Ammon's horn (tissue), 1 donor: ENCODE data around the gene CALML3.

Source experiments
- DNase-seq: peaks from one replicate; pipeline ENCODE4 v3.0.0-alpha.2; 2016; ENCODE audit warnings: low spot score

CALML3 gene

DNA sequence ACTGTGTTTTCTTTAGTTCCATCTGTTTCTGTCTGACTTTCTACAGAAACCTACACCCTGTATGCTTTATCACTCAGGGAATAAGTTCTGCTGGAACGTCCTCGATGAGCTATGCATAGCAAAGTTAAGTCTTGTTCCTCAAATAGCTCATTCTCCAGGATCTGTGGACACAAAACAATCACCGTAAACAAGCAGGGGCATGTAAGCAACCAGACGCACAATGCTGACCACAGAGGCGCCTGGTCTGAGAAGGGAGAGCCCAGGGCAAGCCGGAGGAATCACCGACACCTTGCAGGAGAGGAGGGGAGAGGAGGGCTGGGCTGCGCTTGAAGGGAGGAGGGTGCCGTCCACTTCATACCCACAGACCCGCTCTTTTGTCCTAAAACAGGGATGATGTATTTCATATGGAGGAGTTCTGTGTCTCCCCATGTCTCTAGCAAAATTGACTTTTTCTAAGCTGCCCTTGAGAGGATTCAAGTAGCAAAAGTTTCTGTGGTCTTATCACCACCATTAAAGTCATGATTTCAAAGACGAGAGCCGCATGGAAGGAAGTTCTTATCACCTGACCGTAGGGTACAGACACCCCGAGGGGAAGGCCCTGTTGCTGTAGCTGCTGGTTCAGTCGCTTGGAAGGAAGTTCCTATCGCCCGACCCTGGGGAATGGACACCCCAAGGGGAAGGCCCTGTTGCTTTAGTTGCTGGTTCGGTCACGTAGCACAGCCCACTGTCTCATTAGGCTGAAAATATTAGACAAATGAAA is 14.3 kb downstream of the CALML3 start:
- no peak for DNase-seq

DNA sequence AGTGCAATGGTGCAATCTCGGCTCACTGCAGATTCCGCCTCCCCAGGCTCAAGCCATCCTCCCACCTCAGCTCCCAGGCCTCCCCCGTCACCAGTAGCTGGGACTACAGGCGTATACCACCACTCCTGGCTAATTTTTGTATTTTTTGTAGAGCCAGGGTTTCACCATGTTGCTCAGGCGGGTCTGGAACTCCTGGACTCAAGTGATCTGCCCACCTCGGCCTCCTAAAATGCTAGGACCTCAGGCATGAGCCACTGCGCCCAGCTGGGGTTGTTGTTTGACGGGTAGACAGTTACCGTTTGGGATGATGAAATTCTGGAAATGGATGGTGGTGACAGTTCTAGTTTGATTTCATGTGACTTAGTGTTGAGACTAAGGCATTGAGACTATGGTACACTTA is 15.3 kb downstream of the CALML3 start:
- no peak for DNase-seq

DNA sequence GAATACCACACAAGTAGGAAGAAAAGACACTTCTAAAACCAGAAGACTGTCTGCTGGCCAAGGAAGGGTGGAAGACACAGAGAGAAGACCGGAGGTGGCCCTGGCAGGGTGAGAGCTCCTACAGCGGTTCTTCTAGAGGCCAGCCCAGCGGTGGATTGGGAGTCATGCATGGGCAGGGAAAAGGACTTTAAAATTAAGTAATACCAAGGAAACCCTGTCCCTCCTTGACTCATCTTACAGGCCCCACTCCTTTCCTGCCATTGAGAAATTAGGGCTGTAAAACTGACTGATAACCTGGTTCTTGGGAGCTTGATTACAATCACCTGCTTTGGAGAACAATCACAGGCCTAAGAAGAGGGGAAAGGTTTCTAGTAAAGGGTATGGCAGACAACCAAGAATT is 16.1 kb downstream of the CALML3 start:
- DNase-seq: no peak

DNA sequence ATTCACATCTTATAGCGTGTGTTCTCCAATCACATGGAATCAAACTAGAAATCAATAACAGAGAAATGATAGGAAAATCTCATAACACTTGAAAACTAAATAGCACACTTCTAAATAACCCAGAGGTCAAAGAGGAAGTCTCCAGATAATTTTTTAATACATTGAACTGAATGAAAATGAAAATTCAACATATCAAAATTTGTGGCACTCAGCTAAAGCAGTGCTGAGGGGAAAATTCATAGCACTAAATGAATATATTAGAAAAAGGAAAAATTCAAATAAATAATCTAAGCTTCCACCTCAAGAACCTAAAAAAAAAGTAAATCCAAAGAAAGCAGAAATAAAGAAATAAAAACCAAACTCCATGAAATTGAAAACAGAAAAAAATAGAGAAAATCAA is 17.3 kb downstream of the CALML3 start:
- DNase-seq: no peak

DNA sequence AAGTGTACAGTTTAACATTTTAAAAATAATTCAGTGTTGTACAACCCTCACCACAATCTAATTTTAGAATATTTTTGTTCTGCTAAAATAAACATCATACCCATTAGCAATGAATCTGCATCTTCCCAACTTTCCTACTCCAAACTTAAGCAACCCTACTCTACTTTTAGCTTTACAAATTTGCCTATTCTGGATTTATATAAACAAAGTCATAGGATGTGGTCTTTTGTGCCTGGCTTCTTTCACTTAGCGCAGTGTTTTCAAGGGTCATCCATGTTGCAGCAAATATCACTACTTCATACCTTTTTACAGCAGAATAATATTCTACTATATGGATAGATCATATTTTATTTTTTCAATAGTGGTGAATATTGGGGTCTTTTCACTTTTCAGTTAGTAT is 18.9 kb downstream of the CALML3 start:
- DNase-seq: no peak

DNA sequence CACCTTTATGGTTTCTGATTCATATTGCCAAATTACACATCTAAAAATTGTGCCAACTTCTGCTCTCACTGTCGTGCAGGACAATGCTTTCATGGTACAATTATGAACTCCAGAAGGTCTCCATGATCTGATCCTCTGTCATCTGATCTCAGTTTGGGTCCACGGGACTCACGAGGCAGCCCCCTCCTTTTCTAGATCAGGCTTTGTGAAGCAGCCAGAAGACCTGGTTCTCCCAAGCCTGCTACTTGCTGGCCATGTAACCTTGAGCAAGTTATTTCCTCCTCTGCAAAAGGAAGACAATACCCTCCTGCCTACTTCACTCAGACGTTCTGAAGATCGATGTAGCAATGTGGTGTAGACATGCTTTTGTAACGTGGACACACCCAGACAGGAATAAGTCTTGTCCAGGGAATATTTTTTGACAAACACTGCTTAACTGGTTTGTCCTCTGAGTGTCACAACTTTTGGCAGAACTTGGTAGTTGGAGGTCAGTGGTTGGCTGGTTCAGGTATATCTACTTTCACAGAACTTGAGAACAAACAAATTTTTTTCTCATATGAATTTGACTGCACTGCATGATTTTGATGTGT is 19.6 kb downstream of the CALML3 start:
- no peak for DNase-seq

DNA sequence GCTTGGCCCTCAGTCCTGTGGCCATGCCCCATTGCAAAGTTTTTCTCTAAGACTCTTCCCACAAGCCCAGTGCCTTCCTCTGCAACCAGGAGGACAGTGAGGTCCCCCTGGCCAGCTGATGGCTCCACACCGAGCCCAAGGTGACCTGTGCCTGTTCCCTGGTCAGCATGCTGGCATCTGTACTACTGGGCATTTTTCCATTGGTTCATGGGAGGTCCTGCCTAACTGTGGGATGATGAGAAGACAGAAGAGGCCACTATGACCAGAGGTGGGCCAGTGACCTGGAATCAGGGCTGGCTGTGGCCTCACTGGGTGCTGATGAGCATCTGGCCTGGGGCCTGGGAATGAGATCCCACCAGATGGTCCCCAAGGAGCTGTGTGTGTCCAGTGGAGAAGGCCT is 20.2 kb downstream of the CALML3 start:
- no peak for DNase-seq

DNA sequence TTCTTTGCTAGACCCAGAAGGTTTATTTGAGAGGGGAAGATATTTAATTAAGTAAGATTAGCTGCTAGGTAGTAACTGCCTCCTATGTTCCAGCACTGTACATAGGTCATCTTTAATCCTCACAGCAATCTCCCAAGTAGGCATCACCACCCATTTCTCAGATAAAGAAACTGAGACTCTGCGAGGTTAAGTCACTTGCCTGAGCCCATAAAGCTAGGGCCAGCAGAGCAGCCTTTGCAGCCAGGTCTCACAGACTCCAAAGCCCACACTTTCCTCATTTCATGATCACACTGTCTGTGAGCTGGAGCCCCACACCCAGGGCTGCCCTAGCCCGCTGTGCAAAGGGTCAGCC is 20.6 kb downstream of the CALML3 start:
- DNase-seq: no peak

DNA sequence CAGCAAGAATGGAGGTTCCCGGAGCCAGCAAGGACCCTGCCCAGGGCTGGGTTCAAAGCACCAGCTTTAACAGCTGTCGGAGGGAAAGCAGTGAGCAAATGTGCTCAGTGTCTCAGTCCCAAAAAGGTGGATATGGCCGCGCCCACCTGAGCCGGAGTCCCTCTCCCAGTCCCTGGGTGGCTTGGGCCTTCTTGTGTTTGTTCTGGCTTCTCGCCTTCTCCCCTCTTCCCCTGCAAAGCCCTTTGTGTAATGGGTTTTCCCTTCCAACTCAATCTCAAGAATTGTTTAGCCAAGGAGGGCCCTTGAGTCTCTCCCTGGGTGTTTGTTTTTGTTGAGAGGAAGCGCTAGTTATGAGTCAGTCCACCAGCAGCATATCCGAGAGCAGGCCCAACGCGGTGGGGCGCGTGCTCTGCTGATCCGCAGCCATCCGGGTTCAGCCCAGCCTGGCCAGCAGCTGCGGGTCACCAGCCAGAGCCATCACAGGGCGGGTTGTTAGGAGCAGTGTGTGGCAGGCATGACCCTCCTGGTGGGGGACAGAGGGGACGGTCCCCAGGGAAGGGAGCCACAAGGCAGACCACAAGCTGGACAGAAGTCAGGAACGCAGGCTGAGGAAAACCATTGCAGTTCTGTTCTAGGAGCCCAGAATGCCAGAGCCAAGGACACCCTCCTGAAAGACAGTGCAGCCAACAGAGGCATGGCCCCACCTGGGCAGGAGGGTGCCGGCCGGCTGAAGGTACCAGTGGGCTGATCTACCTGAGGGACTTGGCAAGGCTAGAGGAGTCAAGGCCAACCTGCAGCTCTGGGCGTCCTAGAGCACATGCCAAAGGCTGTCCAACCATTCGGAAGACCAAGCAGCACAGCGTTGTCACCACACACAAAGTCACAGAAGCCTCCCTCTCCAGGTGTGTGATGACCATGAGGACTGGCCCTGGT is 21.3 kb downstream of the CALML3 start:
- DNase-seq: no peak

DNA sequence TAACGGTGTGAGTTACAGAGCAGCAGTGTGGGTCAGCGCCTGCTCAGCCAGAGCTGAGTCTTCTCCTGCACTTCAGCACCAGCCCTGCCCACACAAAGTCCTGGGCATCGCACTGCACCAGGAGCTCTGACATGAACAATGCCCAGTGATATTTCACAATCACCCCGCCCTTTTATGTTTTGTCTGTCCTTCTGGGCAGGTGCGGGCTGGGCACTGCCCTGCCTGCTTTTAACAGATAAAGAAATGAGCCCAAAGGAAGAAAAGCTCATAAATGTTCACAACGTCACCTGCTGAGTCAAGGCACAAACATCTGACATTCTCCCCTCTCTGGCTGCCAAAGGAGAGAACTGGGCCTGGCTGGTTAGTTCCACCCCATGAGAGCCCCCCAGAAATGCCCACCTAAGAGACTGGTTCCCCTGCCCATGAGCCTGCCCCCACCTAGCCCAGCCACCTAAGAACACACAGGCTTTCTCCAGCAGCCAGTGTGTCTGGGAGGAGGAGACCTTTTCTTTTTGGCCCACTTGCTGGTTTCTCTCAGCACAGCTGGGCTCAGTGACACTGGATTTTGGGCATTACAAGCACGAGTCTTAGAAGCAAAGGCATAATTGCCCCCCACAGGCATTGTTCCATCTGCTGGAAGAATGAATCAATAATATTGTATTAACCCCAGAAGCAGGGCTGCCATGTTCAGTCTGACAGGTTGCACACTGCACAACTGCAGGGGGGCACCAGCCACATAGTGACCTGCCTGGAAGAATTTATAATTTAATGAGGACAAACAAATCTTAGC is 22.3 kb downstream of the CALML3 start:
- no peak for DNase-seq

DNA sequence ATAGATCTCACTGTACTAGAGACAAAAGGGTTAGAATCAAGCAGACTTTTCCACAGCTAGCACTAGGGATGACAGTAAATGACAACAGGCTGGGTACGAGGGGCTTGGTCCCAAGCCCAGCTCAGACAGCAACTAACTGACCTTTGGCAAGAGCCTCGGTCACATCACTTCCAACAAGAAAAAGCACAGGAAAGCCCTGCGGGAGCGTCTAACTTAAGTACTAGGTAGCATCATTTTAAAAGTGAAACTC is 22.8 kb downstream of the CALML3 start:
- DNase-seq: no peak

DNA sequence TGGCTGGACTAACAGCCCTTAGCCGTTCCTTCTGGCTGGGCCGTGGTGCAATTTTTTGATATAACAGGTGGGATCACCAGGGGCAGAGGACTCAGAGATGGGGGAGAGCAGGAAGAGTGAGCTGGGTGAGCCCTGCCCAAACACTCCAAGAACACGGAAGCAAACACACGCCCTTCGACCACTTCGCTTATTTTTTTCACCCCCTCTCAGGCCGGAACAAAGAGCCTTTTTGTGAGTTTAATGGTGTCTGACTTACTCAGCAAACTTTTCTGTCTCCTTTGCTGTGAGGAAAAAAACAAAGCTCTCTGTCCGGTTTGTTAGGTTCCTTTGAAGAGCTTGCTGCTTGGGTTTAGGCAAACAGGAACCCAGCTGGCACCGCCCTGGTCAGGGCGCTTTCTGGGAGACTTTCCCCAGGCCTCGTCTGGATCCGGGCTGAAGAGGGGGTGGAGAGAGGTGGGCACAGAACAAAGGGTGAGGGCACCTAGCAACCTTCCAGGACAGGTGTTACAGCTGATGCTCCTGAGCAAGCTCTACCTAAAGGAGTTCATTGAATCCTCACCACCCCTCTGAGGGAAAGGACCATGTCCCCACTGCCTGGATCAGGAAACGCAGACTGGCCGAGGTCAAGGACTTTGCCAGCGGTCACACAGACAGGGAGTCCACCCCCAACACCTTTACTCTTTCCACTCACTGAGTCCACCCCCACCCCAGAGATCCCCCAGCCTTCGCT is 23.3 kb downstream of the CALML3 start:
- no peak for DNase-seq

DNA sequence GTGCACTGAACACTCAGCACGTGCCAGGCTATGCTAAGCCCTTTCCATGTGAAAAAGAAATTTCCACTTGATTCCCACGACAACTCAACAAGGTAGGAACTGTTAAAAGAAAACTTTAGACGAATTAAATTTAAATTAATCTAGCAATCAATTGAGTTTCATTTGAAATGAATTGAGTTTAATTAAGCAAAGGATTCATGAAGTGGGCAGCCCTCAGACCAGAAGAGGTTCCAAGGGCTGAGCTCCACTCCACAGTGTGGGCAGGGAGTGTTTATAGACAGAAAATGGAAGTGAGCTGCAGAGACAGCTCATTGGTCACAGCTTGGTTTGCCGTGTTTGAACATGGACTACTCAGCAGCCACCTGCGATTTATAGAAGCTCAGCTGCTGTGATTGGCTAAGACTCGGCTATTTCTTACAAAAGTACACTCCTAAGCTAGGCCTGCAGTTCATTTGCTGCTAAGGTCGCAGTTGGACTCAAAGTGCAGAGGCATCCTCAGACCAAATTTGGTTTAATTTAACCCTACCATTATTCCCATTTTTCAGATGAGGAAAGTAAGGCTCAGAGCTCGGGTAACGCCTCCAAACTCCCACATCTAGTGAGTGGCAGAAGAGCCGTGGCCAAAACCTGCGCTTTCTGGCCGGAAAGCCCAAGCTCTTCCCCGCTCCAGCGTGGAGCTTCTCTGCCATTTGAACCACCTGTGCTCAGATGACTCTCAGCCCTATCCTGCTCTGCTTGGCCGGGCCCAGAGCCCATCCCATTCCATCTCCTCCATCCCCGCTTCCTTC is 24.9 kb downstream of the CALML3 start:
- DNase-seq: no peak

DNA sequence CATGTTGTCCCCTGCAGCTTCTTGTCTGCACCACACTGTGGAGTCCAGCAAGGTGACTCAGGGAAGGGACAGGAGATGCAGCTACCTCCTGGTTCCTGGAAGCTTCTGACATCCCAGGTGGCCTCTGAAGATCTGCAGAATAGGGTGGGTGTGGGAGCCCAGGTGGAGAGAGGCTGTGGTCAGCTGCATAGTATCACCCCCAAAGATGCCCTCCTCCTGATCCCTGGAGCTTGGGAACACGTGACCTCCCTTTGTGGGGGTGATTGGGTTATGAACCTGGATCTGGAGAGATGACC is 25.4 kb downstream of the CALML3 start:
- DNase-seq: no peak

DNA sequence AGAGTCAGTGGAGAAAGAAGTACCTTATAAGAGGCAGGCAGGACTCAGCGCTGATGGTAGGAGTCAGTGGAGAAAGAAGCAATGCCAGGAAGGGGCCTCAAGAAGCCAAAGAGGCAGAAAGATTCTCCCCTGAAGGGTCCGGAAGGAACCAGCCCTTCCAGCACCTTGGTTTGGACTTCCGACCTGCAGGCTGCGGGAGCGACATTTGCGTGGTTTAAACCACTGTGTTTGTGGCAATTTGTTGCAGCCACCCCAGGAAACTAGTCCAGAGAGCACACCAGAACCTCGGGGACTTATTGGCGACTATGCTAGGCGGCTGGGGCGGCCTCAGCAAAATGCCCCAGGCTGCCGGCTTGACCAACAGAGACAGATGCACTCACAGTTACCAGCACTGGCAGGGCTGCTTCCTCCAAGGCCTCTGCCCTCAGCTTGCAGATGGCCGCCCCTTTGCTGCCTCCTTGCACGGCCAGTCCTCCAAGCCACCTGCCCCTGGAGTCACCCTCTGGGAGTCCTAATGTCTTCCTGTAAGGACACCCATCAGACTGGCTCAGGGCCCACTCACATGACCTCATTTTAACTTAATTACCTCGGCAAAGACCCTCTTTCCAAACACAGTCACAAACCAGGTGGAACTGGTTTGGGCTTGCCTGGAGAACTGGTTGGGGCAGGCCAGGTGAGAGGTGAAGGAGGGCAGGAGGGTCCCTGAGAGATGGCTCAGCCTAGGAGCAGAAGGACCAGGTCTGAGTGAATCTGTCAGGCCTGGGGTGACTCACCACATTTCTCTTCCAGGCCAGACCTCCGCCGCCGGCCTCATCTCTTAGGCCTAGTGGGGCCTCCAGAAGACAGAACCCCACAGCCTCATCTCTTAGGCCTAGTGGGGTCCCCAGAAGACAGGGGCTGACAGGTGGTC is 26.1 kb downstream of the CALML3 start:
- DNase-seq: no peak

DNA sequence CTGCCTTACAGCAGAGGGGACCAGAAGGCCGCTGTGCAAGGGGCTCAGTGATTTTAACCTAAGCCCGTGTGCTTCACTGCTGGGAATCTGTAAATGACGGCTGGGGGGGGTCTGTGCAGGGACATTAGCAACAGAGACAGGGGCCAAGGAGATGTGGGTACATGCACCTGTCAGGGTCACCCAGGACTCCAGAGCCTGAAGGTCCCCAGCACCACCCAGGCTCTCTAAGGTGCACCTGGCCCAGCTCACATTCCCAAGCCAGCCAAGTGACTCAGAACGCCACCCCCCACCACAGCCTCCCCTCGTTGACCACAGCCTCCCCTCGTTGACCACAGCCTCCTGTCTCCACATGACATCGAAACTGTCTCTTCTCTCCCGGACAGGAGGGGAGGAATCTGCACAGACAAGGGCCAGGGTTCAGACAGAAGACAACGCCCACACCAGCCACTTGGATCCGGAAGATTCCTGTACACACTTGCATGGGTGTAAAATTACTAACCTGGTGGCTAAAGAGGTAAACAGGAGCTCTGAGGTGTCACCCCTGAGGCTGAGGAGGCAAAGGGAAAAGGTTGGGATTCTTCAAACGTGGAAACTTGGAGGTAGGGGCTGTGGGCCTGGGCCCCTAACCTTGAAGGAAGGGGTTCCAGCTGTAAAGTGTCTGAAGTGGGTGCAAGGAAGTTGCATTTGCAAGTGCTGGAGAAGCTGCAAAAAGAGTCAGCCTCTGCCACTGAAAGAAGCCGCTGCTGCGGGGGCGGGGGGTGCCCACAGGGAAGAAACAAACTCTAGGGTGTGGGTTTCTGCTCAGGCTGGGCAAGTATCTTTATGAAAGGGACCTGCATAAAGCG is 27.0 kb downstream of the CALML3 start:
- DNase-seq: no peak

DNA sequence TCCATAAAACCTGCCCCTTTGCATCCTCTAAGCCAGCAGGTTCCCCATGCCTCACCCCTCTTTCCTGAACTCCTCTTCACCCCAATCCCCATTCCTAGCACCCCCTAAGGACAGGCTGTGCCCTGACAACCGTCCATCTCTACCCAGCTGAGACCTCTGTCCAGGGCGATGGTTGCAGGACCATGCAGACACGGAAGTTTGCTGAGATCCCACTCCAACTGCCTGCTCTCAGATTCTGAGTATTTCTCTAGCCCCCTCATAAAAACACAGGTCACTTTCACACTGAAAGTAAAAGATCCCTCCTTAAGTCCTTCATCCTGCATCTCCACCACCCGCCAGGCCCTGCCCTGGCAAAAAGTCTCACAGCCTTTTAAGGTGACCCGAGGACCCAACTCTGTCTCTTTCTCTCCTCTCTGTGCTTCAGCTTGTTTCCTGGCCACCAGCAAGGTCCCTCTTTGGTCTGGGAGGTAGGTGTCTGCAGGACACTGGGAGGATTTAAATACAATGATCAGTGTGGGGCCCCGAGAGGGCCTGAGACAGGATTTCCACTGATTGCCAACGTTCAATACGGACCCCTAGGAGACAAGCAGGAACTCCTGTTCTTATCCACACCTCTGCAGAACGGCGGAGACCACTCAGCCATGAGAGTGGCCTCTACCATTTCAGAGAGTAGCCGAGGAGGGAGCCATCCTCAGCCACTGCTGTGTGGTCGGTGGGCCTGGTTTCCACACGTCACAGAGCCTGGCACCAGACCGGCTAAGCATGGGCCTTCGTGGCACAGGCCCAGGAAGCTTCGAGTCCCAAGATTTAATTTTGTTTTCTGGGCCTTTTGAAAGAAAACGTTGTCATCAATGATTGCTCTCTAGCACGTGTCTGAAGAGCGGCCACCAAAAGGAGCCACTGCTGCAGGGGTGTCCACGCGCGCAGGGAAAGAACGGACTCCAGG is 27.9 kb downstream of the CALML3 start:
- DNase-seq: no peak
